ENCODE results near the gene CALCB.

The CALCB gene

DNA sequence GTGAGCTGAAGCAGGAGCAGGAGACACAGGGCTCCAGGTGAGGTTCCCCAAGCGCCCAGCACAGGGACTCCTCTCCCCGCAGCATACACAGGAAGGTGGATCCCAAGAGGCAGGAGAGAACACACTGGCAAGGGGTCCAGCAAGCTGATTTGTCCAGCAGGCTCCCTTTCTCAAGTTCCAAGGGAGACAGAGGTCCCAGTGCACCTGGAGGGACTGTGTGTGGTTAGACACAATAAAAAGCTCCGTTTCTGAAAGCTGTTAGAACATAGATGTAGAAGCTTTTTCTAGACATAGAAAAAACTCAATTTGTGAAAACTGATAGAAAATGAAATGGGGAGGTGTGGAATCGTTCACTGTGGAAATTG lies 1.8 kb downstream of the CALCB start:
- DNase-seq, result no peak

DNA sequence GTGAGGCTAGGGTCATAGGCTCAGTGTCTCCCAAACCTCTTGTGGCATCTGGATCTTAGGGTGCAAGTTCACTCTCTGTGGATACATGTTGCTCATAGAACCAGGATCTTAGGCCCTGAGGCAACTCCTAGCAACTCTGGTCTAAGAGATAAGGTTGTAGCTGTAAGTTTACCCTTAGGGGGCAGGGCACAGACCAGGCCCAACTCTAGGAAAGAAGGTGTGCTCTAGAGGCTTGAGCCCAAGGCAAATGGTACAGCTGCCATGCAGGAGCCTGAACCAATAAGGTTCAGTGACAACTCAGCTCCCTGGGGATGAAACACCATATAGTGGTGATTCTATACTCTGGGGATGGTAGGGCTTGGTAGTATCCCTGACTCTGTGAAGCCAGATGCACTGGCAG lies 17.8 kb downstream of the CALCB start:
- no peak for DNase-seq

DNA sequence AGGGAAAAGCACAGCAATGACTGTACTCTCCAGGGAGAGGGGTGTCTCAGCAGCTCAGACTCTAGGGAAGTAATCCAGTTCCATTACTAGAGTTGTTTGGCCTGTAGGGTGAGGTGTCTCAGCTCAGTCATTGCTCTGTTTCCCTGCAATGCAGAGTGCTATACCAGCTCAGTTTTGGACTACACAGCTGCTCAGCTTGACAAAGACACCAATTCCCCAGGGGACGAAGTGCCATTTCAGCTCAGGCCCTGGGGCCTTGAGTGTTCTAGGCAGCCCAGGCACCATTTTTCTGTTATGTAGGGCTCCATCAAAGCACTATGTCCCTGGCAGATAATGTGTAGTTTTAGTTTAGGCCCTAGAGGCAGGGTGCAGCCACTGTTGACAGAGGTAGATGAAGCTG lies 18.2 kb downstream of the CALCB start:
- no peak for DNase-seq

GRCh38 chr11:15093432-15093831 lies 20.0 kb downstream of the CALCB start:
- no peak for DNase-seq

DNA sequence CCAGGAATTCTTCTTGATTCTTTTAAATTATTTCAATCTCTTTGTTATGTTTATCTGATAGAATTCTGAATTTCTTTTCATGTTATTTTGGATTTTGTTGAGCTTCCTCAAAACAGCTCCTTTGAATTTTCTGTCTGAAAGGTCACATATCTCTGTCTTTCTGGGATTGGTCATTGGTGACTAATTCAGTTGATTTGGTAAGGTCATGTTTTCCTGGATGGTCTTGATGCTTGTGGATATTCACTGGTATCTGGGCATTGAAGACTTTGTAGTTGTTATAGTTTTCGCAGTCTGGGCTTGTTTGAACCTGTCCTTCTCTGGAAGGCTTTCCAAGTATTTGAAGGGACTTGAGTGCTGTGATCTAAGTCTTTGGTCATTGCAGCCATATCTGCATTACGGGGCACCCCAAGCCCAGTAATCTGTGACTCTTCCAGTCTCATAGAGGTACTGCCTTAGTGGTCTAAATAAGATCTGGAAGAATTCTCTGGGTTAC lies 22.4 kb downstream of the CALCB start:
- DNase-seq, result no peak

GRCh38 chr11:15097411-15097810 lies 24.0 kb downstream of the CALCB start:
- no peak for DNase-seq

DNA sequence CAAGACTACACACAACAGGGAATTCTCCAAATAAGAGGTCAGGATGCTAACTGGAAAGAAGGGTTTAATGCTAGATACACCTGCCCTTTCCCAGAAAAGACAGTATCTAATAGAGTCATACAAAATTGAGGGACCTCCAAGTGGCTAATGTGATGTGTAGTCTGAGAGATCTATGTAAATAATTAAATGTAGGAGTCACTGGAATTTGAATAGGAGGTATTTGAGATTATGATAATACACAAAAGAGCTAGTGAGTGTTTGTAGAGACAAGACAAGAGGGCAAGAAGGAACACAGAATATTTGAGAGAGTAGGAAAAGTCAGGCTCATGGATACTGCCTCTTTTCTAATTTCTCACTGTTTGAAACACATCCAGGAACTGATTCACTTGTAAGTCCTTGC lies 25.9 kb downstream of the CALCB start:
- no peak for DNase-seq

DNA sequence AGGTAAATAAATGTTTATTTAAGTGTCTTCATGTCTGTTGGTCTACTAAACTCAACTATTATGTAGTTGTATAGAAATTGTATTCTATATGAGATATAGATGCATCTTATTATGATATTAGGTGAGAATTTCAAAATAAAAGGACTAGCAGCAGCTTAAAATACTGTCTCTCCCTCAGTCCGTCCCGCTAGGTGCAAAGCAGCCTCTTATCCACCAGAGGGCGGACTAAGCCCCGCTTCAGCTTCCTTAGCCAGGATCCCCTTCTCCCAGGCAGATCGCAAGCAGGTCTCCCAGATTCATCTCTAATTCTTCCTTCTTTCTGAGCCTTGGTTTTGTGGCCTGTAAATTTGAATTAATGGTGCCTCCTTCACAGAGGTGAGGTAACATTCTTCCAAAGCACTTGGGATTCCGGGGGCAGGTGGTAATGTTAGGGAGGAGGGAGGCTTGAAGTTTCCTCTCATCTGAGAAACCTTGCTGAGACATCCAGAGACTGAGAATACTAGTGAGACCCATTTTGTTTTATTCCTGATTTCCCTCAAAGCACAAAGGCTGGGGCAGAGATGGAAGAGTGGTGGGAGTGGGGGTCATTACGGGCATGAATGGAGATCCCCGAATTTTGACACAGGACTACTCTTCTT lies 27.8 kb downstream of the CALCB start:
- peak; percentile 36 for DNase-seq

DNA sequence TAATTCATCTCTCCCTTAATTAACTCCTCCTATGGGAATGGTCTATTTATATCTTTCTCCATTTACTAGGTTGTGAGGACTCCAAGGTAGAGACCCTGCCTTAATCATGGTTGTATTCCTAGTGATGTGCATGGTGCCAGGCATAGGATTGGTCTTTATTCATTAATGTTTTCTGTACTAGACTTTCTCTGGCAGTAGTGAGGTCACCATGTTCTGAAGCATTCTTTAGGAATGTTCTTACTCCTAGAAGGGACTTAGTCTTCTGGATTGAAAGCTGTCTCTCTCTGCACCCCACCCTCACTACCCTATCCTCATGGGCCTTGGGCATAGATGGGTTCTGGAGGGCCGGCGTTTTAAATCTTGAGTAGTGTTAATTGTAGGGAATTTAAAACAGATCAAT lies 30.8 kb downstream of the CALCB start:
- no peak for DNase-seq

GRCh38 chr11:15106201-15106965 lies 33.0 kb downstream of the CALCB start:
- DNase-seq, result no peak

DNA sequence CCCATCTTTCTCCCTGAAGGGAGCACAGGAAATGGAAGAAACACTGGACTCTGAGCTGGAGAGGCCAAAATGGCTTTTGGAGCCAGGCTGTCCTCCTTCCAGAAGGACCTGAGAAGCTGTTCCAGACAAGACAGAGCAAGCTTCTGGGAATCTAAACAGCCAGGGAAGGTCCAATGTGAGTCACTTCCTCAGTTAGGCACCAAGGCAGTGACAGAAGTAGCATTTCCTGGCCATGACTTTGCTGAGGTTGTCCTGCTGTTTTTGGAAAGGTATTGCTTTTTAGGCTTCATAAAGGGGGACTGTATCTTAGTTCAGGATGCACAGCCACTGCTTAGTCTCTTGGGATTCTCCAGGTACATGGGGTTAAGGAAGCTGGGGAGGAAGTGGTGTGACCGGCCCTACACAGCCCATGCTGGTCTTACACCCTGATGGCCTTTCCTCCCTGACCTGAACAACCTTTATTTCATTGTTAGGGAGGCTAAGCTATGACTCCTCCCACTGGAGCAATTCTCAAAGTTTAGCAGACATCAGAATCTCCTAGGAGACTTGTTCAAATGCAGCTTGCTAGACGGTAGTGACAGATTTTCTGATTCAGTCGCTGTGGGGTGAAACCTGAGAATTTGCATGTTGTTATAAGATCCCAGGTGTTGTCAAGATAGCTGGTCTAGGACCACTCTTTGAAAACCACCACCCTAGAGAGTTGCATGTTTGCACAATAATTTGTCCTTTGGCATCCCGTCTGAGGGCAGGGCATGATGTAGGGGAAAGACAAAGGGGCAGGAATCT lies 34.5 kb downstream of the CALCB start:
- DNase-seq, result no peak

- no peak for DNase-seq
These were observed 35.3 kb downstream of the CALCB start for GRCh38 chr11:15108592-15109130.

GRCh38 chr11:15109602-15110001 lies 36.2 kb downstream of the CALCB start:
- no peak for DNase-seq

- no peak for DNase-seq
These were observed 37.8 kb downstream of the CALCB start for GRCh38 chr11:15111215-15111614.

DNA sequence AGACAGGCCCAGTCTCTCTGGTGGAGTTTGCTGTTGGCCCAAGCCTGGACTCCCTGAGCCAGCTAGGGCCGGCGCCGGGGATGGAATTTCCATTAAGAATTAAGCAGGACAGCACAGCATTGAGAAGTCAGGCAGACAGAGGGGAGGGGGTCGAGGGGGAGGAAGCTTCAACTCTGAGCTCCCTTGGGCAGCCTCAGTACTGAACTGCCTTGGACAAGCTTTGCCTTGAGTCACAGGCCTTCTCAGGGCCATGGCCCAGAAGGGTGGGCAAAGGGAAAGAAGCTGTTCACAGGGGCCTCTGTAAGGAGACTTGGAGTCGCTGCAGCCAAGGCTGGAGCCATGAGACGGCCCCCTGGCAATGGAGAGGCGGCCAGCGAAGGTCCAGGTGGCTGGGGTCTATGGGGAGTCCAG lies 38.7 kb downstream of the CALCB start:
- no peak for DNase-seq

DNA sequence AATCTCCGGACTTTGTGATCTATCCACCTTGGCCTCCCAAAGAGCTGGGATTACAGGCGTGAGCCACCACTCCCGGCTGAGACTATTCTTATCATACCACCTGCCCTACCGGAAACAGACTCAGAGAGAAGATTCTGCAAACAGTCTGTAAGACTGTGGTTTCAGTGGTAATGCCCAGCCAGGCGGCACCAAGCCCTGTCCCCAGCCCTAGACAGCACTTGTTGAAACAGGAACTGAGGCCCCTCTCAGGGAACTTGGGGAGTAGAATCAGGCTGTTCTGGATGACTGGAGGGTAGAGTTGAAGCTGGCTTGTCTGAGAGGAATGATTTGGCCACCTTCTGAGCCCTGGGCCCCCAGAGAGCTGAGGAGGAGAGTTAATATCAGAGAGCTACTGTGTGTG lies 40.0 kb downstream of the CALCB start:
- DNase-seq, result no peak

GRCh38 chr11:15114501-15115475 lies 41.4 kb downstream of the CALCB start, which contains the start of gene INSC:
Gene INSC, plus strand, starts transcription at chr11:15114923. Its CDS starts 34,252 bp downstream, at chr11:15149175.
- DNase-seq, result no peak

DNA sequence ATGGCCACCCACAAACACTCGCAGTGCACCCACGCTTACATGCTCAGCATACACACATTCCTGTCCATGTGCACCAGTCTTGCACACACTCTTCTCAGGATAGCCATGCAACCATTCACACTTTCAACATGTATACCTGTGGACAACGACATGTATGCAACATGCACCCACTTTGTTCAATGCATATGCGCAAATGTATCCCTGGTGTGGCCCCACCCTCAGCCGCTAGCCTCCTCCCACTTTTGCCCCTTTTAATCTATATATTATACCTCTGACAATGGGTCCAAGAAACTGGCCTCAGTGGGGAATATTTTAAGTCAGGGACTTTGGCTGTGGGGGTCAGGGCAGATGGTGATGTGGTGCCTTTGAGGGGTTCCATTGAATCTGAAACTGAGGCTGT lies 42.3 kb downstream of the CALCB start:
- no peak for DNase-seq

GRCh38 chr11:15117751-15118150 lies 44.4 kb downstream of the CALCB start:
- no peak for DNase-seq

GRCh38 chr11:15118431-15118830 lies 45.0 kb downstream of the CALCB start:
- no peak for DNase-seq

DNA sequence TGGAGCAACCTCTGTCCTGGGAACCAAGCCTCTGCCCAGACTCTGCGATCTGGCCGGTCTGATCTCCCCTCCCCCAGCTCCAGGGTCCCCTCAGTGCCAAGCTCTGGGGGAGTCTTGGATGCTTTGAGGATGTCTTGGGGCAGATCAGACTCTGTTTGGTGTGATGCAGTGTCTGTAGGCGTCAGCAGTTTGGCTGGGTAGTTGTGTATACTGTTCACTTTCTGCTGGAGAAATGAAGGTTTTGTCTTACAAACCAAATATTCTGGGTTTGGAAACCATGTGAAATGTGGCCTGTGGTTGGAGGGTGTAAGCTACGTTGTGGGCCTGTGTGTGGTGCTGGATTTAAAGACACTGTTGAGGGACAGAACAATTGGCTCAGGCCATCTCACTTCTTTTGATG lies 46.0 kb downstream of the CALCB start:
- DNase-seq, result no peak

GRCh38 chr11:15119826-15120225 lies 46.4 kb downstream of the CALCB start:
- DNase-seq, result no peak

Data from activated gamma-delta T cell treated with Interleukin-2 at 50 U/mL for 16 hours (primary cell).